Testis (tissue), 3 donors: ENCODE results near the gene CELF4. TPM values are rescaled to one million over a fixed set of nuclear protein-coding genes. Genes with fewer than 3 reads are reported as not detected.

Experiments used
- DNase-seq: peaks from one replicate; pipeline ENCODE4 v3.0.0-alpha.2; 2019
- H3K27ac ChIP-seq, 2 donors: fragments of 200-600 bp; sonication (generic); one replicate each; pipeline ENCODE4 v1.5.1; 2019
- H3K27me3 ChIP-seq: fragments of 200-600 bp; sonication (generic); one replicate; pipeline ENCODE4 v1.5.1; 2019
- H3K36me3 ChIP-seq: fragments of 200-600 bp; sonication (generic); one replicate; pipeline ENCODE4 v1.5.1; 2017; ENCODE audit warnings: low read depth; ENCODE audit errors: missing control alignments
- H3K4me1 ChIP-seq: fragments of 200-600 bp; sonication (generic); one replicate; pipeline ENCODE4 v1.5.1; 2019
- H3K4me3 ChIP-seq, 2 donors: fragments of 200-600 bp; sonication (generic); one replicate each; pipeline ENCODE4 v1.5.1; 2017 to 2019
- H3K9me3 ChIP-seq: fragments of 200-600 bp; sonication (generic); one replicate; pipeline ENCODE4 v1.5.1; 2017
- POLR2A ChIP-seq: fragments of 450-650 bp; IDR thresholded peaks from one replicate; pipeline ENCODE4 v1.6.1; 2017; ENCODE audit warnings: antibody characterized with exemption, mild to moderate bottlenecking, moderate library complexity
- WGBS, 2 donors: methylation state at CpG; one replicate each; pipeline ENCODE4 v1.1.5; 2018; 5-methylcytosine and 5-hydroxymethylcytosine counted together
- intact Hi-C: fragments of 100-400 bp; cut with DNase I; formaldehyde crosslinking; loops from one replicate; pipeline ENCODE4 v1.15.1; 2023; ENCODE audit warnings: low total_unique reads
- polyA plus RNA-seq: library from polyadenylated mRNA; stranded (reverse); fragments of 350-450 nt; fragmentation: Illumina TruSeq; extraction: RNeasy Lipid Tissue Mini Kit (QIAGEN cat#74804); gene quantifications from one replicate; pipeline ENCODE4 v1.2.3, GENCODE V29; 2014; ENCODE audit warnings: low read depth, low replicate concordance; ENCODE audit not compliant: insufficient read depth
- total RNA-seq, 2 donors: library from RNA; depleted of rRNA; stranded (reverse); fragments of >200 nt; gene quantifications; one replicate each; pipeline ENCODE4 v1.2.3, GENCODE V29; 2016
- TF ChIP-seq, protein P1 (sequence below), 3 experiments: fragments of 450-650 bp in 2 of 3; fragments of 200-600 bp in 1 of 3; sonication (generic) in 1 of 3; IDR thresholded peaks; one replicate each; pipeline ENCODE4 v1.5.1; 2016 to 2019; ENCODE audit warnings: antibody characterized with exemption in 3 of 3, mild to moderate bottlenecking in 2 of 3, moderate library complexity in 1 of 3

Gene CELF4
- total and polyA plus RNA-seq, 3 donors from 2014 or later = 3.9 to 6.3 (median 4.8) TPM

DNA sequence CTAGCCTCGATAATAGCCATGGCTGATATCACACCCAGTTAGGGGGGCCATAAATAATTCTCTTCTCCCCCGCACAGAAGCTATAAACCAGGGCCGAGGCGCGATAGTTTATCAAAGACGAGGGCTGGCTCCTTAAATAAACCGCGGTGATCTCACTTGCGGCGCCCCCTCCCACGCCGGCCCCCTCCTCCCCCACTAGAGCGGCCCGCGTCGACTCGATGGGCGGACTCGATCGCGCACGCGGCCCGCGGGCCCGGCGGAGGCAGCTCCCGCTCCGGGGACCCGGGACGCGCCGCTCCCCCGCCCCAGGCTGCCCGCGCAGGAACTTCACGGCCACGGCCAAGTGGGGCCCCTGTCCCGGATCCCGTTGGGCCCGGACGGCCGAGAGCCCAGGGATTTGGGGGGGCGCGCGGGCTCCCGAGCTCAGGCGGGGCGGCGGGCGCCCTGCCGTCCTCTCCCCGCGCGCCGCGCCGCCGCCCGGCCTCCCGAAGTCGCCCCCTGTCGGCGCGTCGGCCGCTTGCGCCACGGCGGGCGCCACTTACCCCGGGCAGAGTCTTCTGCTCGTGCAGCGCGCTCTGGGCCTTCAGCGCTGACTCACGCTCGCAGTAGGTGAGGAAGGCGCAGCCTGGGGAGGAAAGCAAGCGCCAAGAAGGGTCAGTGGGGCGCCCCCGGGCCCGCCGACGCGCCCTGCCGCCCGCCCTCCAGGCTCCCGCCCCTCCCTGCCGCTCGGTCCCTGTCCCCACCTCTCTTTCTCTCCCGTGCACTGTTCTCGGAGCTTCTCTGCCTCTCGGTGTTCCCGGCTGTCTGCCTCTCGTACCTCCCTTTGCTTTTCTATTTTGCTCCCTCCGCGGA lies 80.4 kb downstream of the CELF4 start:
- peak; percentile 46 for DNase-seq
- Histone ChIP-seq H3K27me3 (no peaks in the 10 kb centered on the region), H3K4me3 (peak overlapping the region; percentile 36 to 39)

GRCh38 chr18:37483984-37484819 lies 81.4 kb downstream of the CELF4 start:
- intact Hi-C loops = no loop called here
- H3K27ac ChIP-seq = no peak overlapping the region
- no peak overlapping the region for H3K4me3 ChIP-seq
- no peak for TF ChIP-seq POLR2A
- TF ChIP-seq, protein P1, sequence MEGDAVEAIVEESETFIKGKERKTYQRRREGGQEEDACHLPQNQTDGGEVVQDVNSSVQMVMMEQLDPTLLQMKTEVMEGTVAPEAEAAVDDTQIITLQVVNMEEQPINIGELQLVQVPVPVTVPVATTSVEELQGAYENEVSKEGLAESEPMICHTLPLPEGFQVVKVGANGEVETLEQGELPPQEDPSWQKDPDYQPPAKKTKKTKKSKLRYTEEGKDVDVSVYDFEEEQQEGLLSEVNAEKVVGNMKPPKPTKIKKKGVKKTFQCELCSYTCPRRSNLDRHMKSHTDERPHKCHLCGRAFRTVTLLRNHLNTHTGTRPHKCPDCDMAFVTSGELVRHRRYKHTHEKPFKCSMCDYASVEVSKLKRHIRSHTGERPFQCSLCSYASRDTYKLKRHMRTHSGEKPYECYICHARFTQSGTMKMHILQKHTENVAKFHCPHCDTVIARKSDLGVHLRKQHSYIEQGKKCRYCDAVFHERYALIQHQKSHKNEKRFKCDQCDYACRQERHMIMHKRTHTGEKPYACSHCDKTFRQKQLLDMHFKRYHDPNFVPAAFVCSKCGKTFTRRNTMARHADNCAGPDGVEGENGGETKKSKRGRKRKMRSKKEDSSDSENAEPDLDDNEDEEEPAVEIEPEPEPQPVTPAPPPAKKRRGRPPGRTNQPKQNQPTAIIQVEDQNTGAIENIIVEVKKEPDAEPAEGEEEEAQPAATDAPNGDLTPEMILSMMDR (IDR thresholded peaks at IDR 0.05) = no peak
- 40 to 54% methylated on average over 17 of the region's 17 CpGs for WGBS, 2 donors
- no peak for DNase-seq
- no peaks in the 10 kb centered on the region for H3K36me3 ChIP-seq
- no peaks in the 10 kb centered on the region for H3K27me3 ChIP-seq
- H3K9me3 ChIP-seq = no peaks in the 10 kb centered on the region
- peaks cover 23% of the 10 kb centered on the region for H3K4me1 ChIP-seq

More for the DNA sequence above, 80.4 kb downstream of the CELF4 start:
- WGBS, 2 donors = 4 to 6% methylated on average over 38 to 52 of the region's 98 CpGs
- H3K9me3 ChIP-seq = no peaks in the 10 kb centered on the region
- H3K36me3 ChIP-seq = no peaks in the 10 kb centered on the region
- intact Hi-C loops = no loop called here
- peaks cover 23% of the 10 kb centered on the region for H3K4me1 ChIP-seq
- no peak for TF ChIP-seq POLR2A
- TF ChIP-seq, protein P1 (IDR thresholded peaks at IDR 0.05) = peak in 1 of 3 experiments; percentile 55
- H3K27ac ChIP-seq = no peak overlapping the region

- WGBS, 2 donors = 47 to 50% methylated on average over 12 of the region's 12 CpGs
- TF ChIP-seq, protein P1 (IDR thresholded peaks at IDR 0.05) = no peak
- no peak for TF ChIP-seq POLR2A
- no peaks in the 10 kb centered on the region for H3K36me3 ChIP-seq
- no peak overlapping the region for H3K27ac ChIP-seq
- no peaks in the 10 kb centered on the region for H3K9me3 ChIP-seq
- peaks cover 23% of the 10 kb centered on the region for H3K4me1 ChIP-seq
- H3K4me3 ChIP-seq = no peak overlapping the region
- intact Hi-C loops = no loop called here
- no peaks in the 10 kb centered on the region for H3K27me3 ChIP-seq
- peak; percentile 38 for DNase-seq
Measured at GRCh38 chr18:37483221-37483971, 82.2 kb downstream of the CELF4 start.

GRCh38 chr18:37482433-37482832 lies 83.2 kb downstream of the CELF4 start:
- H3K27me3 ChIP-seq = no peaks in the 10 kb centered on the region
- H3K4me3 ChIP-seq = no peak overlapping the region
- peaks cover 14% of the 10 kb centered on the region for H3K4me1 ChIP-seq
- H3K27ac ChIP-seq = no peak overlapping the region
- TF ChIP-seq POLR2A = no peak
- TF ChIP-seq, protein P1 (IDR thresholded peaks at IDR 0.05) = no peak
- H3K9me3 ChIP-seq = no peaks in the 10 kb centered on the region
- no peaks in the 10 kb centered on the region for H3K36me3 ChIP-seq
- 72 to 83% methylated on average over 3 of the region's 3 CpGs for WGBS, 2 donors
- intact Hi-C loops = no loop called here
- DNase-seq = no peak
